Natural killer cell treated with Interleukin-12 subunit alpha and Interleukin-12 subunit beta and Interleukin-15 and Interleukin-18, amount 100 ng/mL, for 72 hours (primary cell): ENCODE measurements around the gene JPH2. TPM values are rescaled to one million over a fixed set of nuclear protein-coding genes. Genes with fewer than 3 reads are reported as not detected.
A peak's percentile ranks its signal among the peaks of the same experiment; 100 is the strongest.

ENCODE experiments used
- ATAC-seq, 2 donors: fragments of 150-1000 bp; cut with Tn5 transposase in 1 of 2; sonication (Bioruptor Pico), chemical (Tn5 transposase) in 1 of 2; 2 replicates each; pipeline ENCODE4 v1.10.0; 2021
- DNase-seq: peaks from one replicate; pipeline ENCODE4 v3.0.0; 2022; ENCODE audit warnings: low spot score
- H3K27ac Mint-ChIP-seq, 2 donors: 1 replicate in 1 of 2; 2 replicates in 1 of 2; pipeline ENCODE4 v1.8.0; 2022; ENCODE audit warnings: mixed read lengths in 2 of 2, mild to moderate bottlenecking in 1 of 2, moderate library complexity in 1 of 2
- H3K27me3 Mint-ChIP-seq, 2 donors: 1 replicate in 1 of 2; 2 replicates in 1 of 2; pipeline ENCODE4 v1.8.0; 2022; ENCODE audit warnings: mixed read lengths in 2 of 2
- H3K36me3 Mint-ChIP-seq: one replicate; pipeline ENCODE4 v1.8.0; 2022; ENCODE audit warnings: mixed read lengths
- H3K4me1 Mint-ChIP-seq, 2 donors: 1 replicate in 1 of 2; 2 replicates in 1 of 2; pipeline ENCODE4 v1.8.0; 2022; ENCODE audit warnings: low read depth in 2 of 2, mixed read lengths in 2 of 2, mild to moderate bottlenecking in 1 of 2
- H3K4me3 Mint-ChIP-seq: one replicate; pipeline ENCODE4 v1.8.0; 2022; ENCODE audit warnings: mixed read lengths
- H3K9me3 Mint-ChIP-seq: 2 replicates; pipeline ENCODE4 v1.8.0; 2022; ENCODE audit warnings: mixed read lengths
- total RNA-seq, 2 donors: library from RNA; stranded (reverse); gene quantifications; one replicate each; pipeline ENCODE4 v1.2.3, GENCODE V29; 2022

Gene JPH2
- total RNA-seq, 2 donors from 2014 or later, result 1.0 to 2.0 TPM

GRCh38 chr20:44188752-44189151 lies 1.8 kb upstream of the JPH2 start:
- ATAC-seq, result peak; percentile 69 to 80
- peaks cover 27 to 39% of the 10 kb centered on the region in 2 donors for H3K27me3 Mint-ChIP-seq
- no peaks in the 10 kb centered on the region for H3K9me3 Mint-ChIP-seq

GRCh38 chr20:44187772-44188709 lies 1.1 kb upstream of the JPH2 start:
- peaks cover 12% of the 10 kb centered on the region in 2 donors for H3K4me1 Mint-ChIP-seq
- peaks cover 27 to 39% of the 10 kb centered on the region in 2 donors for H3K27me3 Mint-ChIP-seq
- peak overlapping the region in 1 of 2 donors; percentile 3 for H3K27ac Mint-ChIP-seq

More at GRCh38 chr20:44188752-44189151, 1.8 kb upstream of the JPH2 start:
- Mint-ChIP-seq H3K4me3 (peak overlapping the region; percentile 18), H3K27ac (peak overlapping the region; percentile 0 to 3), H3K36me3 (no peaks in the 10 kb centered on the region), H3K4me1 (peaks cover 12% of the 10 kb centered on the region in 2 donors)
- no peak for DNase-seq

GRCh38 chr20:44186674-44187053 lies 324 bp downstream of the JPH2 start:
- Mint-ChIP-seq H3K9me3 (no peaks in the 10 kb centered on the region), H3K4me1 (peaks cover 12% of the 10 kb centered on the region in 2 donors), H3K4me3 (no peak overlapping the region), H3K27ac (no peak overlapping the region), H3K36me3 (no peaks in the 10 kb centered on the region), H3K27me3 (peaks cover 34 to 52% of the 10 kb centered on the region in 2 donors)
- ATAC-seq, result no peak
- DNase-seq, result no peak

More at GRCh38 chr20:44187772-44188709, 1.1 kb upstream of the JPH2 start:
- H3K9me3 Mint-ChIP-seq, result no peaks in the 10 kb centered on the region
- H3K36me3 Mint-ChIP-seq, result no peaks in the 10 kb centered on the region
- H3K4me3 Mint-ChIP-seq, result peak overlapping the region; percentile 18
- no peak for DNase-seq
- ATAC-seq, result peak in 1 of 2 donors; percentile 34

- H3K27me3 Mint-ChIP-seq, result peaks cover 39 to 57% of the 10 kb centered on the region in 2 donors
- H3K9me3 Mint-ChIP-seq, result no peaks in the 10 kb centered on the region
- no peak overlapping the region for H3K4me3 Mint-ChIP-seq
- DNase-seq, result no peak
- H3K36me3 Mint-ChIP-seq, result no peaks in the 10 kb centered on the region
- no peak for ATAC-seq
- H3K4me1 Mint-ChIP-seq, result peaks cover 12% of the 10 kb centered on the region in 2 donors
- H3K27ac Mint-ChIP-seq, result no peak overlapping the region
Observed at GRCh38 chr20:44186201-44186600, 787 bp downstream of the JPH2 start.

GRCh38 chr20:44185574-44185973 lies 1.4 kb downstream of the JPH2 start:
- no peak overlapping the region for H3K27ac Mint-ChIP-seq
- no peak overlapping the region for H3K4me3 Mint-ChIP-seq
- peaks cover 8 to 12% of the 10 kb centered on the region in 2 donors for H3K4me1 Mint-ChIP-seq
- no peak for DNase-seq
- ATAC-seq, result no peak
- peaks cover 38 to 62% of the 10 kb centered on the region in 2 donors for H3K27me3 Mint-ChIP-seq
- no peaks in the 10 kb centered on the region for H3K9me3 Mint-ChIP-seq
- no peaks in the 10 kb centered on the region for H3K36me3 Mint-ChIP-seq

GRCh38 chr20:44183282-44183681 lies 3.7 kb downstream of the JPH2 start:
- Mint-ChIP-seq H3K27me3 (peaks cover 30 to 52% of the 10 kb centered on the region in 2 donors), H3K36me3 (no peaks in the 10 kb centered on the region), H3K9me3 (no peaks in the 10 kb centered on the region), H3K4me1 (peaks cover 3 to 4% of the 10 kb centered on the region in 2 donors), H3K4me3 (no peak overlapping the region), H3K27ac (no peak overlapping the region)
- DNase-seq, result no peak
- no peak for ATAC-seq

- H3K4me1 Mint-ChIP-seq, result no peaks in the 10 kb centered on the region
- ATAC-seq (no peak), DNase-seq (no peak)
- no peak overlapping the region for H3K4me3 Mint-ChIP-seq
- no peak overlapping the region for H3K27ac Mint-ChIP-seq
- no peaks in the 10 kb centered on the region for H3K9me3 Mint-ChIP-seq
- no peaks in the 10 kb centered on the region for H3K36me3 Mint-ChIP-seq
- H3K27me3 Mint-ChIP-seq, result peaks cover 27 to 48% of the 10 kb centered on the region in 2 donors
Observed at GRCh38 chr20:44182863-44183262, 4.1 kb downstream of the JPH2 start.

GRCh38 chr20:44182135-44182765 lies 4.7 kb downstream of the JPH2 start:
- Mint-ChIP-seq H3K4me1 (no peaks in the 10 kb centered on the region), H3K36me3 (no peaks in the 10 kb centered on the region), H3K27ac (no peak overlapping the region), H3K4me3 (no peak overlapping the region), H3K9me3 (no peaks in the 10 kb centered on the region), H3K27me3 (peaks cover 25 to 43% of the 10 kb centered on the region in 2 donors)
- ATAC-seq (no peak), DNase-seq (no peak)

- peaks cover 25 to 43% of the 10 kb centered on the region in 2 donors for H3K27me3 Mint-ChIP-seq
- no peak overlapping the region for H3K27ac Mint-ChIP-seq
- DNase-seq (no peak), ATAC-seq (no peak)
- no peaks in the 10 kb centered on the region for H3K9me3 Mint-ChIP-seq
- no peaks in the 10 kb centered on the region for H3K36me3 Mint-ChIP-seq
- H3K4me1 Mint-ChIP-seq, result no peaks in the 10 kb centered on the region
- H3K4me3 Mint-ChIP-seq, result no peak overlapping the region
Observed at GRCh38 chr20:44181611-44182010, 5.4 kb downstream of the JPH2 start.

GRCh38 chr20:44180814-44181213 lies 6.2 kb downstream of the JPH2 start:
- Mint-ChIP-seq H3K4me1 (no peaks in the 10 kb centered on the region), H3K4me3 (no peak overlapping the region), H3K9me3 (no peaks in the 10 kb centered on the region), H3K27me3 (peaks cover 26 to 41% of the 10 kb centered on the region in 2 donors), H3K27ac (no peak overlapping the region), H3K36me3 (no peaks in the 10 kb centered on the region)
- ATAC-seq (no peak), DNase-seq (no peak)

GRCh38 chr20:44176833-44177534 lies 10.0 kb downstream of the JPH2 start:
- Mint-ChIP-seq H3K36me3 (no peaks in the 10 kb centered on the region), H3K4me3 (no peak overlapping the region), H3K27me3 (peaks cover 21 to 23% of the 10 kb centered on the region in 2 donors), H3K4me1 (no peaks in the 10 kb centered on the region), H3K9me3 (no peaks in the 10 kb centered on the region), H3K27ac (no peak overlapping the region)
- DNase-seq (no peak), ATAC-seq (no peak)

GRCh38 chr20:44174996-44175765 lies 11.8 kb downstream of the JPH2 start:
- no peak for DNase-seq
- Mint-ChIP-seq H3K27me3 (peaks cover 25 to 28% of the 10 kb centered on the region in 2 donors), H3K4me3 (no peak overlapping the region)

GRCh38 chr20:44173846-44174245 lies 13.1 kb downstream of the JPH2 start:
- Mint-ChIP-seq H3K27me3 (peaks cover 32 to 42% of the 10 kb centered on the region in 2 donors), H3K36me3 (no peaks in the 10 kb centered on the region), H3K4me1 (no peaks in the 10 kb centered on the region), H3K9me3 (no peaks in the 10 kb centered on the region), H3K27ac (no peak overlapping the region), H3K4me3 (no peak overlapping the region)
- DNase-seq (no peak), ATAC-seq (no peak)

More at GRCh38 chr20:44174996-44175765, 11.8 kb downstream of the JPH2 start:
- ATAC-seq, result no peak
- no peaks in the 10 kb centered on the region for H3K36me3 Mint-ChIP-seq
- no peaks in the 10 kb centered on the region for H3K4me1 Mint-ChIP-seq
- H3K27ac Mint-ChIP-seq, result no peak overlapping the region
- H3K9me3 Mint-ChIP-seq, result no peaks in the 10 kb centered on the region
